K562 (cell line): ENCODE results near the gene MEGF11. TPM values are rescaled to one million over a fixed set of nuclear protein-coding genes. Genes with fewer than 3 reads are reported as not detected.

ENCODE experiments used
- ATAC-seq: fragments of 200-7000 bp; cut with Tn5 transposase; 3 replicates; pipeline ENCODE4 v1.9.1; 2020; ENCODE audit warnings: moderate library complexity
- BruUV-seq: library from RNA; stranded (reverse); fragments of 400-500 nt; replicated peaks from 2 replicates; lab custom pipeline; 2021; lab: Mats Ljungman, UMichigan
- CTCF ChIA-PET: fragments of 300-600 bp; formaldehyde crosslinking; extraction: SDS; loops from one replicate; lab custom pipeline; 2021; ENCODE audit warnings: low intra/inter-chr PET ratio; lab: Yijun Ruan, JAX
- POLR2A ChIA-PET: fragments of 300-600, 350-650 bp; sonication (Branson Sonifier 250); formaldehyde crosslinking; extraction: SDS; loops from one replicate; lab custom pipeline; 2021; ENCODE audit warnings: antibody characterized with exemption, inconsistent platforms; lab: Yijun Ruan, JAX
- DNase-seq, 4 experiments: peaks; one replicate each; pipeline versions ENCODE4 v3.0.0 to v3.0.0-alpha.2; 2011 to 2018; ENCODE audit warnings: low spot score in 3 of 4, mixed read lengths in 3 of 4; ENCODE audit errors: extremely low read depth in 1 of 4
- FAIRE-seq: peaks from 2 replicates; lab custom pipeline; 2011; peaks lifted over from hg19 to GRCh38; lab: Jason Lieb, UNC
- H2AFZ ChIP-seq: 2 replicates; pipeline ENCODE4 v1.6.0; 2011; ENCODE audit warnings: low read depth, low read length, control low read depth, inconsistent platforms
- H3K27ac ChIP-seq: fragments of 200-600 bp; 3 replicates; pipeline ENCODE4 v1.8.0; 2011; ENCODE audit warnings: low read depth, mild to moderate bottlenecking, control low read depth, inconsistent platforms, low read length, moderate library complexity, mixed read lengths; ENCODE audit errors: extremely low read depth
- H3K27me3 ChIP-seq, 2 experiments: fragments of 300-600 bp in 1 of 2; 2 replicates in 1 of 2; 3 replicates in 1 of 2; pipeline versions ENCODE4 v1.6.0 to v1.8.0; 2011; ENCODE audit warnings: inconsistent platforms in 2 of 2, low read length in 2 of 2, mild to moderate bottlenecking in 1 of 2, mixed read lengths in 1 of 2, moderate library complexity in 1 of 2; ENCODE audit not compliant: control insufficient read depth in 2 of 2, insufficient read depth in 2 of 2
- H3K36me3 ChIP-seq: fragments of 300-600 bp; 3 replicates; pipeline ENCODE4 v1.8.0; 2011; ENCODE audit warnings: mild to moderate bottlenecking, low read length, inconsistent platforms; ENCODE audit not compliant: control insufficient read depth, insufficient read depth
- H3K4me1 ChIP-seq, 2 experiments: fragments of 200-600 bp in 1 of 2; replicated peaks in 1 of 2; 2 replicates in 1 of 2; 3 replicates in 1 of 2; pipeline versions ENCODE4 v1.5.1 to v1.8.0; 2011; ENCODE audit warnings: inconsistent platforms in 2 of 2, low read length in 2 of 2, mild to moderate bottlenecking in 1 of 2, mixed read lengths in 1 of 2, moderate library complexity in 1 of 2; ENCODE audit not compliant: control insufficient read depth in 2 of 2, insufficient read depth in 2 of 2
- H3K4me2 ChIP-seq: 2 replicates; pipeline ENCODE4 v1.6.1; 2011; ENCODE audit warnings: low read length, control low read depth, inconsistent platforms, mixed read lengths; ENCODE audit not compliant: insufficient read depth
- H3K4me3 ChIP-seq: fragments of 200-600 bp; sonication (generic), shearing (Covaris generic); 2 replicates; pipeline ENCODE4 v1.5.1; 2016; ENCODE audit warnings: control low read depth, inconsistent platforms
- H3K79me2 ChIP-seq: fragments of 200-600 bp; 3 replicates; pipeline ENCODE4 v1.8.0; 2011; ENCODE audit warnings: low read length, inconsistent platforms; ENCODE audit not compliant: control insufficient read depth, insufficient read depth
- H3K9ac ChIP-seq, 2 experiments: 2 replicates each; pipeline versions ENCODE4 v1.6.0 to v1.6.1; 2011; ENCODE audit warnings: low read depth in 2 of 2, low read length in 2 of 2, control low read depth in 1 of 2, inconsistent platforms in 1 of 2, mild to moderate bottlenecking in 1 of 2, mixed read lengths in 1 of 2; ENCODE audit not compliant: insufficient read depth in 1 of 2
- H3K9me1 ChIP-seq: one replicate; pipeline ENCODE4 v1.6.0; 2011; ENCODE audit warnings: inconsistent platforms, mild to moderate bottlenecking, low read length, moderate library complexity; ENCODE audit not compliant: control insufficient read depth, insufficient read depth
- H3K9me3 ChIP-seq: replicated peaks from 2 replicates; pipeline ENCODE4 v1.5.1; 2011; ENCODE audit warnings: low read depth, low read length, inconsistent platforms; ENCODE audit not compliant: control insufficient read depth, insufficient read depth
- H4K20me1 ChIP-seq: replicated peaks from 2 replicates; pipeline ENCODE4 v1.6.1; 2011; ENCODE audit warnings: low read length, inconsistent platforms, mixed read lengths; ENCODE audit not compliant: control insufficient read depth, insufficient read depth
- FOXJ3 ChIP-seq: sonication (generic); formaldehyde crosslinking; IDR thresholded peaks from 2 replicates; pipeline ENCODE4 v1.4.0; 2020; ENCODE audit warnings: mild to moderate bottlenecking, missing genetic modification reagents
- FUS ChIP-seq: fragments of 200-400 bp; formaldehyde crosslinking; optimal IDR thresholded peaks from 2 replicates; pipeline ENCODE3; 2017; ENCODE audit warnings: low read depth, low read length
- USF1 ChIP-seq: sonication (generic); formaldehyde crosslinking; IDR thresholded peaks from 2 replicates; pipeline ENCODE4 v1.9.0; 2022; ENCODE audit warnings: mild to moderate bottlenecking, missing genetic modification reagents
- WGBS: fragments of 100-300 bp; shearing (Covaris generic); methylation state at CpG from one replicate; pipeline ENCODE4 v1.1.6; 2016; ENCODE audit warnings: low coverage, mixed read lengths; ENCODE audit not compliant: insufficient coverage; ENCODE audit errors: missing lambda C conversion rate; 5-methylcytosine and 5-hydroxymethylcytosine counted together
- in situ Hi-C: fragments of 300-500 bp; cut with MboI; formaldehyde crosslinking; loops from 4 replicates; pipeline ENCODE4 v1.15.0; 2018; ENCODE audit warnings: inconsistent platforms, mixed read lengths
- intact Hi-C: fragments of 100-400 bp; cut with micrococcal nuclease; formaldehyde crosslinking; loops from 2 replicates; pipeline ENCODE4 v1.14.2; 2022
- polyA plus RNA-seq, 8 experiments: library from polyadenylated mRNA; depleted of rRNA in 4 of 8; stranded (reverse) in 5 of 8; unstranded in 3 of 8; fragments of >200 nt; fragmentation: Nextera tagmentation in 2 of 8; fragmentation: Illumina TruSeq in 1 of 8; extraction: Ambion mirVana in 2 of 8; extraction: Trizol in 1 of 8; gene quantifications; 2 replicates each; pipeline versions ENCODE4 v1.2.1 to v1.2.3, GENCODE V29; 2011 to 2014; ENCODE audit warnings: inconsistent platforms in 1 of 8, missing spikeins in 1 of 8
- total RNA-seq, 7 experiments: library from RNA; depleted of rRNA in 6 of 7; stranded (reverse); fragments of >200 nt in 6 of 7; fragmentation: Illumina TruSeq in 2 of 7; extraction: Trizol in 2 of 7; gene quantifications; 2 replicates each; pipeline versions ENCODE4 v1.2.1 to v1.2.3, GENCODE V29; 2011 to 2021; ENCODE audit warnings: low replicate concordance in 1 of 7

MEGF11 gene
- total and polyA plus RNA-seq, 9 of the 15 experiments (the other 6 are each of a cell fraction or from before 2014, with no cell fraction given), result 0.06 to 0.23 (median 0.20) TPM; not detected in 6

GRCh38 chr15:66152650-66153049 is 100.9 kb downstream of the MEGF11 start:
- Histone ChIP-seq H3K9me3 (no peaks in the 10 kb centered on the region), H4K20me1 (peaks cover 11% of the 10 kb centered on the region), H3K4me1 (no peaks in the 10 kb centered on the region; a peak in 1 of 5 replicates), H2AFZ (no peak overlapping the region), H3K4me2 (no peak overlapping the region), H3K27me3 (peaks cover 28 to 71% of the 10 kb centered on the region in 2 experiments), H3K9ac (no peak overlapping the region), H3K9me1 (peaks cover 3% of the 10 kb centered on the region)
- BruUV-seq, result no TSS peak
- intact Hi-C loops (no loop called here), in situ Hi-C loops (no loop called here)
- DNase-seq, result no peak
- no peak for FAIRE-seq
- TF ChIP-seq USF1 (CRISPR knock-in tag) (no peak), FOXJ3 (CRISPR knock-in tag) (no peak)
- TF ChIP-seq, all 486 proteins: peak for 0
- 2% methylated on average over 10 of the region's 10 CpGs for WGBS
- H3K4me3 ChIP-seq, result no peak overlapping the region
- no peaks in the 10 kb centered on the region for H3K79me2 ChIP-seq
- no peak for ATAC-seq
- ChIA-PET POLR2A (no interaction called here), CTCF (no interaction called here)
- H3K36me3 ChIP-seq, result no peaks in the 10 kb centered on the region
- no peak overlapping the region for H3K27ac ChIP-seq

GRCh38 chr15:66151809-66152208 is 101.7 kb downstream of the MEGF11 start:
- H3K9ac ChIP-seq, result no peak overlapping the region
- H3K9me1 ChIP-seq, result peaks cover 3% of the 10 kb centered on the region
- no peak for ATAC-seq
- peaks cover 28 to 72% of the 10 kb centered on the region in 2 experiments for H3K27me3 ChIP-seq
- TF ChIP-seq FUS, result no peak
- TF ChIP-seq, all 486 proteins: peak for 0
- Histone ChIP-seq H3K4me2 (no peak overlapping the region), H4K20me1 (peaks cover 15% of the 10 kb centered on the region), H3K4me3 (no peak overlapping the region), H3K4me1 (no peaks in the 10 kb centered on the region; a peak in 1 of 5 replicates), H2AFZ (no peak overlapping the region), H3K9me3 (no peaks in the 10 kb centered on the region), H3K79me2 (no peaks in the 10 kb centered on the region), H3K36me3 (no peaks in the 10 kb centered on the region), H3K27ac (no peak overlapping the region)
- DNase-seq (no peak), FAIRE-seq (no peak)
- no TSS peak for BruUV-seq
- CTCF ChIA-PET, result no interaction called here
- POLR2A ChIA-PET, result interaction anchor here (0.6 to 1.1 kb wide), 7 partner anchors 10 to 219 kb away, joined by 3 to 4 read pairs (median 3); no protein-coding TSS in a partner anchor
- in situ Hi-C loops (no loop called here), intact Hi-C loops (no loop called here)
- WGBS, result 0% methylated on average over 7 of the region's 7 CpGs
